Uterus (tissue), 4 donors: ENCODE measurements around the gene AWAT1. TPM values are rescaled to one million over a fixed set of nuclear protein-coding genes. Genes with fewer than 3 reads are reported as not detected.
"Not testable (repeated sequence)": the region's sequence is repeated elsewhere in the genome, so short reads cannot be mapped to it uniquely, and the experiment has no call there.

Source experiments
- DNase-seq, 2 donors: peaks; one replicate each; pipeline ENCODE4 v3.0.0-alpha.2; 2019 to 2020
- H3K27ac ChIP-seq, 2 donors: fragments of 200-600 bp; sonication (generic); 1 replicate in 1 of 2; 2 replicates in 1 of 2; pipeline ENCODE4 v1.5.1; 2016 to 2018
- H3K27me3 ChIP-seq, 2 donors: fragments of 200-600 bp; sonication (generic); one replicate each; pipeline ENCODE4 v1.5.1; 2018 to 2019; ENCODE audit warnings: control low read depth in 1 of 2
- H3K36me3 ChIP-seq, 2 donors: fragments of 200-600 bp; sonication (generic); one replicate each; pipeline ENCODE4 v1.5.1; 2019; ENCODE audit warnings: control low read depth in 1 of 2
- H3K4me1 ChIP-seq, 2 donors: fragments of 200-600 bp; sonication (generic); one replicate each; pipeline ENCODE4 v1.5.1; 2018 to 2019; ENCODE audit warnings: control low read depth in 1 of 2
- H3K4me3 ChIP-seq, 2 donors: fragments of 200-600 bp; sonication (generic); 1 replicate in 1 of 2; 2 replicates in 1 of 2; pipeline ENCODE4 v1.5.1; 2018 to 2019; ENCODE audit warnings: mild to moderate bottlenecking in 1 of 2
- H3K9me3 ChIP-seq, 2 donors: fragments of 200-600 bp; sonication (generic); one replicate each; pipeline ENCODE4 v1.5.1; 2019; ENCODE audit warnings: control low read depth in 1 of 2
- CTCF ChIP-seq, 4 experiments: fragments of 200-600 bp in 2 of 4; fragments of 450-650 bp in 2 of 4; sonication (generic) in 2 of 4; IDR thresholded peaks; one replicate each; pipeline ENCODE4 v1.5.1; 2016 to 2019; ENCODE audit warnings: antibody characterized with exemption in 4 of 4, mild to moderate bottlenecking in 2 of 4, moderate library complexity in 1 of 4
- POLR2A ChIP-seq, 2 donors: fragments of 450-650 bp; IDR thresholded peaks; one replicate each; pipeline ENCODE4 v1.6.1; 2016; ENCODE audit warnings: antibody characterized with exemption in 2 of 2, mild to moderate bottlenecking in 1 of 2, moderate library complexity in 1 of 2
- intact Hi-C: fragments of 100-400 bp; cut with DNase I; formaldehyde crosslinking; loops from one replicate; pipeline ENCODE4 v1.15.1; 2023; ENCODE audit warnings: low total_unique reads
- total RNA-seq, 4 donors: library from RNA; depleted of rRNA in 3 of 4; stranded (reverse); fragments of >200 nt in 3 of 4; gene quantifications; one replicate each; pipeline versions ENCODE4 v1.1.0 to v1.2.4, GENCODE V29; 2014 to 2023
- donor health status: DM: yes; HTN: yes; CAD: no.

AWAT1 gene
- not detected for total RNA-seq

GRCh38 chrX:70234355-70234754, at the start of gene AWAT1:
Gene AWAT1 (plus strand): TSS chrX:70234655. CDS start chrX:70234696, 41 bp downstream.
- H3K9me3 ChIP-seq, result no peaks in the 10 kb centered on the region
- H3K36me3 ChIP-seq, result no peaks in the 10 kb centered on the region
- no peak within 1 kb of the TSS for H3K27ac ChIP-seq
- H3K4me1 ChIP-seq, result no peaks in the 10 kb centered on the region
- no peaks in the 10 kb centered on the region for H3K27me3 ChIP-seq
- TF ChIP-seq POLR2A (IDR thresholded peaks at IDR 0.05) (no peak), CTCF (IDR thresholded peaks at IDR 0.05) (no peak)
- DNase-seq, result no peak
- no peak within 1 kb of the TSS for H3K4me3 ChIP-seq
- intact Hi-C loops, result no loop called here

GRCh38 chrX:70190225-70190624, 44.2 kb upstream of the AWAT1 start:
- no peaks in the 10 kb centered on the region for H3K27me3 ChIP-seq
- no peaks in the 10 kb centered on the region for H3K9me3 ChIP-seq
- no peak overlapping the region for H3K4me3 ChIP-seq
- H3K27ac ChIP-seq, result no peak overlapping the region
- no peak for DNase-seq
- TF ChIP-seq CTCF (IDR thresholded peaks at IDR 0.05), result no peak
- no peaks in the 10 kb centered on the region for H3K4me1 ChIP-seq
- intact Hi-C loops, result no loop called here
- H3K36me3 ChIP-seq, result no peaks in the 10 kb centered on the region

- Histone ChIP-seq H3K4me3 (no peak overlapping the region), H3K4me1 (no peaks in the 10 kb centered on the region), H3K9me3 (no peaks in the 10 kb centered on the region), H3K27ac (no peak overlapping the region), H3K36me3 (no peaks in the 10 kb centered on the region), H3K27me3 (no peaks in the 10 kb centered on the region)
- intact Hi-C loops, result no loop called here
- DNase-seq, result peak; percentile 22 to 27
- TF ChIP-seq CTCF (IDR thresholded peaks at IDR 0.05) (peak in 3 of 4 experiments; percentile 34 to 54 (median 39)), POLR2A (IDR thresholded peaks at IDR 0.05) (no peak)
Observed at GRCh38 chrX:70196961-70197720, 37.3 kb upstream of the AWAT1 start.

- intact Hi-C loops, result no loop called here
- H3K27me3 ChIP-seq, result no peaks in the 10 kb centered on the region
- H3K27ac ChIP-seq, result no peak overlapping the region
- no peaks in the 10 kb centered on the region for H3K4me1 ChIP-seq
- no peaks in the 10 kb centered on the region for H3K36me3 ChIP-seq
- H3K4me3 ChIP-seq, result no peak overlapping the region
- TF ChIP-seq CTCF (IDR thresholded peaks at IDR 0.05) (no peak), POLR2A (IDR thresholded peaks at IDR 0.05) (no peak)
- no peaks in the 10 kb centered on the region for H3K9me3 ChIP-seq
- no peak for DNase-seq
Observed at GRCh38 chrX:70201732-70202131, 32.7 kb upstream of the AWAT1 start.

- Histone ChIP-seq H3K27me3 (peaks cover 0 to 4% of the 10 kb centered on the region in 2 donors), H3K4me1 (no peaks in the 10 kb centered on the region), H3K9me3 (no peaks in the 10 kb centered on the region), H3K36me3 (no peaks in the 10 kb centered on the region), H3K4me3 (no peak overlapping the region), H3K27ac (no peak overlapping the region)
- no peak for TF ChIP-seq POLR2A (IDR thresholded peaks at IDR 0.05)
- TF ChIP-seq CTCF (IDR thresholded peaks at IDR 0.05), result no peak
- intact Hi-C loops, result no loop called here
- no peak for DNase-seq
Observed at GRCh38 chrX:70208479-70208878, 26.0 kb upstream of the AWAT1 start.

GRCh38 chrX:70209570-70209969, 24.9 kb upstream of the AWAT1 start:
- H3K36me3 ChIP-seq, H3K4me3 ChIP-seq, H3K27me3 ChIP-seq, intact Hi-C loops, DNase-seq, H3K27ac ChIP-seq, H3K9me3 ChIP-seq, H3K4me1 ChIP-seq: not testable (repeated sequence)
